HG03575 (cell line): ENCODE measurements around the gene FAM120B.
"Not testable (repeated sequence)": the region's sequence is repeated elsewhere in the genome, so short reads cannot be mapped to it uniquely, and the experiment has no call there.

Experiments used
- ATAC-seq: cut with Tn5 transposase; IDR thresholded peaks from one replicate; pipeline ENCODE4 v1.9.1; 2021; ENCODE audit not compliant: unreplicated experiment, insufficient number of reproducible peaks, low FRiP score; ENCODE audit errors: extremely low read depth

Gene FAM120B

GRCh38 chr6:170344631-170345576 is 38.3 kb downstream of the FAM120B start:
- no peak for ATAC-seq

- no peak for ATAC-seq
Measured at GRCh38 chr6:170345662-170346061, 39.1 kb downstream of the FAM120B start.

- no peak for ATAC-seq
Measured at GRCh38 chr6:170346649-170347048, 40.1 kb downstream of the FAM120B start.

GRCh38 chr6:170347091-170347490 is 40.5 kb downstream of the FAM120B start:
- no peak for ATAC-seq

- ATAC-seq, result no peak
Measured at GRCh38 chr6:170347975-170348374, 41.4 kb downstream of the FAM120B start.

GRCh38 chr6:170351456-170351855 is 44.9 kb downstream of the FAM120B start:
- not testable (repeated sequence) for ATAC-seq

GRCh38 chr6:170355190-170355589 is 48.6 kb downstream of the FAM120B start:
- ATAC-seq, result not testable (repeated sequence)

- ATAC-seq, result no peak
Measured at GRCh38 chr6:170355661-170356060, 49.1 kb downstream of the FAM120B start.

GRCh38 chr6:170357812-170358211 is 51.3 kb downstream of the FAM120B start:
- no peak for ATAC-seq

- no peak for ATAC-seq
Measured at GRCh38 chr6:170358496-170358895, 51.9 kb downstream of the FAM120B start.

- no peak for ATAC-seq
Measured at GRCh38 chr6:170360476-170360875, 53.9 kb downstream of the FAM120B start.

- ATAC-seq, result no peak
Measured at GRCh38 chr6:170361335-170361734, 54.8 kb downstream of the FAM120B start.

GRCh38 chr6:170362121-170362520 is 55.6 kb downstream of the FAM120B start:
- ATAC-seq, result no peak

GRCh38 chr6:170363255-170363654 is 56.7 kb downstream of the FAM120B start:
- no peak for ATAC-seq

- ATAC-seq, result no peak
Measured at GRCh38 chr6:170365121-170365520, 58.6 kb downstream of the FAM120B start.

GRCh38 chr6:170365593-170365992 is 59.0 kb downstream of the FAM120B start:
- no peak for ATAC-seq

- ATAC-seq, result no peak
Measured at GRCh38 chr6:170366248-170366960, 59.8 kb downstream of the FAM120B start.

- no peak for ATAC-seq
Measured at GRCh38 chr6:170367241-170367640, 60.7 kb downstream of the FAM120B start.

- ATAC-seq, result no peak
Measured at GRCh38 chr6:170368544-170368943, 62.0 kb downstream of the FAM120B start.

- no peak for ATAC-seq
Measured at GRCh38 chr6:170369403-170369802, 62.8 kb downstream of the FAM120B start.
